ENCODE measurements around the gene PDXDC1.
"Not testable (repeated sequence)": the region's sequence is repeated elsewhere in the genome, so short reads cannot be mapped to it uniquely, and the experiment has no call there.

The PDXDC1 gene

DNA sequence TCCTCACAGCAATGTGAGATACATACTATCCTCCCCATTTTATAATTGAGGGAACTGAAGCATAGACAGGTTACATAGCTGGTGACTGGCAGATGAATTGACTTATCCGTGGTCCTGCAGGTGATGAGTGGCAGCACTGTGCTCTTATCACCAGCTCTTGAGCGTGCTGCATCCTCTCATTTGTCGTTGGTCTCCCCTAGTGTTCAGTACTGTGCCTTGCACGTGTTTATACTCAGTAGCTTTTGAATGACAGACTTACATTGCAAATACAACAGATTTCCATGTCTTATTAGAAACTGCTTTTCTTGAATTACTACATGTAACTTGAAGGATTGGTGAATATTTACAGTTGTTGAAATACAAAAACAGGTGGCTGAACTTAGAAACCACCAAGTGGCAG, 47.4 kb downstream of the PDXDC1 start:
- peaks cover 60% of the 10 kb centered on the region for H3K36me3 ChIP-seq (ENCODE audit: low read depth)
- DNase-seq (ENCODE audit: low spot score); H3K9me3 ChIP-seq (ENCODE audit: severe bottlenecking); H3K27ac ChIP-seq (ENCODE audit: poor library complexity, severe bottlenecking); H3K4me1 ChIP-seq (ENCODE audit: insufficient read depth, poor library complexity, severe bottlenecking); H3K27me3 ChIP-seq (ENCODE audit: insufficient read depth, poor library complexity, severe bottlenecking); H3K4me3 ChIP-seq (ENCODE audit: severe bottlenecking): not testable (repeated sequence)
- TF ChIP-seq, protein P1, sequence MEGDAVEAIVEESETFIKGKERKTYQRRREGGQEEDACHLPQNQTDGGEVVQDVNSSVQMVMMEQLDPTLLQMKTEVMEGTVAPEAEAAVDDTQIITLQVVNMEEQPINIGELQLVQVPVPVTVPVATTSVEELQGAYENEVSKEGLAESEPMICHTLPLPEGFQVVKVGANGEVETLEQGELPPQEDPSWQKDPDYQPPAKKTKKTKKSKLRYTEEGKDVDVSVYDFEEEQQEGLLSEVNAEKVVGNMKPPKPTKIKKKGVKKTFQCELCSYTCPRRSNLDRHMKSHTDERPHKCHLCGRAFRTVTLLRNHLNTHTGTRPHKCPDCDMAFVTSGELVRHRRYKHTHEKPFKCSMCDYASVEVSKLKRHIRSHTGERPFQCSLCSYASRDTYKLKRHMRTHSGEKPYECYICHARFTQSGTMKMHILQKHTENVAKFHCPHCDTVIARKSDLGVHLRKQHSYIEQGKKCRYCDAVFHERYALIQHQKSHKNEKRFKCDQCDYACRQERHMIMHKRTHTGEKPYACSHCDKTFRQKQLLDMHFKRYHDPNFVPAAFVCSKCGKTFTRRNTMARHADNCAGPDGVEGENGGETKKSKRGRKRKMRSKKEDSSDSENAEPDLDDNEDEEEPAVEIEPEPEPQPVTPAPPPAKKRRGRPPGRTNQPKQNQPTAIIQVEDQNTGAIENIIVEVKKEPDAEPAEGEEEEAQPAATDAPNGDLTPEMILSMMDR (IDR thresholded peaks at IDR 0.05; ENCODE audit: poor library complexity, severe bottlenecking) = peak; percentile 52
- peak; percentile 84 for ATAC-seq (ENCODE audit: low read depth)

DNA sequence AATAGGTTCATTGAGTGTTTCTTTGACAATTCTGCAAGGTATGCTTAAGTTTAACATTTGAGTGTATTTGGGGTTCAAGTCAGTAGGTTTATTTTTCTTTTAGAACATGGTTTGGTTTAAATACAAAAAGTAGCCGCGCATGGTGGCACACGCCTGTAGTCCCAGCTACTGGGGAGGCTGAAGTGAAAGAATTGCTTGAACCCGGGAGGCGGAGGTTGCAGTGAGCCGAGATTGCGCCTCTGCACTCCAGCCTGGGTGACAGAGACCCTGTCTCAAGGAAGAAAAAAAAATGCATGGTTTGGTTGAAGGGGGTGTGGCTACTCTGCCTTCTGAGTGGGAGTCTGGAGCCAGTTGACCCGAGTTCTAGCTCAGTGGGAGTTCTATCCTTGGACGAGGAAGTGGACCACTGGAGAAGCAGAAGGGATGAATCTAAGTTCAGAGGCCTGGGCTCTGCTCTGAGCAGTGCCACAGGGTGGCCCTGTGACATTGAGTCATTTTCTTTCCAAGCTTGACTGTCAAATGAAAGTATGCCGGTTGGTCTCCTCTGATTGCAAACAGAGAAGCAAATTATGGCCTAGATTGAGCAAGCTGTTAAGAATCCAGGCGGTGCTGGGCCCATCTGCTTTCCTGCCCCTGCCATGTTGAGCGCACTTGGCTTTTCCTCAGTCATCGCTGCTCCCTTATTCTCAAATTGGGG, 48.7 kb downstream of the PDXDC1 start:
- H3K27me3 ChIP-seq (ENCODE audit: insufficient read depth, poor library complexity, severe bottlenecking); H3K27ac ChIP-seq (ENCODE audit: poor library complexity, severe bottlenecking); H3K4me3 ChIP-seq (ENCODE audit: severe bottlenecking); DNase-seq (ENCODE audit: low spot score); ATAC-seq (ENCODE audit: low read depth); H3K9me3 ChIP-seq (ENCODE audit: severe bottlenecking): not testable (repeated sequence)
- Histone ChIP-seq H3K36me3 (ENCODE audit: low read depth) (peaks cover 57% of the 10 kb centered on the region), H3K4me1 (ENCODE audit: insufficient read depth, poor library complexity, severe bottlenecking) (peaks cover 11% of the 10 kb centered on the region)

DNA sequence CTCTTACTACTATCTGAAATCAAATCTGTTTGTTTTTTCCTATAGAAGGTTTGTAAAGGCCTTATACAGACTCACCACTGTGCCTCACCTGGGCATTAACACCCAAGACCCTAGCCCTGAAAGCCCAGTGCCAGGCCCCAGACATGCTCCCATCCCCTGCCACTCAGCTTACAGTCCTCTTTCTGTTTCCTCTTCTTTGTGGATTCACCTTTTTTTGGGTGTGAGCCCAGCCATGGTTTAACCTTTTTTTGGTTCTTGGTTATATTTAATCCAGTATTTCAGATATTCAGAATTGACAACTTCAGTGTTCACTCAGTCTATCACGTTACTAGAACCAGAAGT, 50.0 kb downstream of the PDXDC1 start:
- Histone ChIP-seq H3K27ac (ENCODE audit: poor library complexity, severe bottlenecking) (peak overlapping the region; percentile 28), H3K36me3 (ENCODE audit: low read depth) (peaks cover 51% of the 10 kb centered on the region), H3K4me1 (ENCODE audit: insufficient read depth, poor library complexity, severe bottlenecking) (peaks cover 13% of the 10 kb centered on the region)
- not testable (repeated sequence) for ATAC-seq (ENCODE audit: low read depth); H3K9me3 ChIP-seq (ENCODE audit: severe bottlenecking); DNase-seq (ENCODE audit: low spot score); H3K4me3 ChIP-seq (ENCODE audit: severe bottlenecking); H3K27me3 ChIP-seq (ENCODE audit: insufficient read depth, poor library complexity, severe bottlenecking)

GRCh38 chr16:15025234-15025951, 50.6 kb downstream of the PDXDC1 start:
- peaks cover 50% of the 10 kb centered on the region for H3K36me3 ChIP-seq (ENCODE audit: low read depth)
- H3K27ac ChIP-seq (ENCODE audit: poor library complexity, severe bottlenecking) = peak overlapping the region; percentile 28
- peaks cover 13% of the 10 kb centered on the region for H3K4me1 ChIP-seq (ENCODE audit: insufficient read depth, poor library complexity, severe bottlenecking)
- ATAC-seq (ENCODE audit: low read depth) = peak; percentile 59
- H3K27me3 ChIP-seq (ENCODE audit: insufficient read depth, poor library complexity, severe bottlenecking); DNase-seq (ENCODE audit: low spot score); H3K9me3 ChIP-seq (ENCODE audit: severe bottlenecking); H3K4me3 ChIP-seq (ENCODE audit: severe bottlenecking): not testable (repeated sequence)

DNA sequence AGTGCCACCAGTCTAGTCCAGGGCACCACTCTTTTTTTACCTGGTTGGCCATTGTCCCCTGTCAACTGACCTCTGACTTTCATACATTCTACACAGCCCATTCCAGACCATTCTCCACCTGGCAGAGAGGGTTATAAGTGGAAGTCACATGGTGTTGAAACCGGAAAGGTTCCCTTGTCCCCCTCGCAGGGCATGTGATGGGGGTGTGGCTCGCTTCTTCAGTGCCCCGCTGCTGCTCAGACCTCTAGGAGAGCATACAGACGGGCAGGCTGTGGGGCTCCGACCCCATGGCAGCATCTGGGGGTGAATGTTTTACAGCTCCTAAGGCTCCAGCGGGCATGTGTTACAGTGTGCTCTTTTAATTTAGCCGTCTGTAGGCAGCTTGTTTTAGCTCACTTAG, 52.2 kb downstream of the PDXDC1 start:
- Histone ChIP-seq H3K36me3 (ENCODE audit: low read depth) (peaks cover 46% of the 10 kb centered on the region), H3K4me1 (ENCODE audit: insufficient read depth, poor library complexity, severe bottlenecking) (peaks cover 13% of the 10 kb centered on the region)
- not testable (repeated sequence) for H3K27ac ChIP-seq (ENCODE audit: poor library complexity, severe bottlenecking); H3K4me3 ChIP-seq (ENCODE audit: severe bottlenecking); DNase-seq (ENCODE audit: low spot score); ATAC-seq (ENCODE audit: low read depth); H3K27me3 ChIP-seq (ENCODE audit: insufficient read depth, poor library complexity, severe bottlenecking); H3K9me3 ChIP-seq (ENCODE audit: severe bottlenecking)

- H3K27me3 ChIP-seq (ENCODE audit: insufficient read depth, poor library complexity, severe bottlenecking); ATAC-seq (ENCODE audit: low read depth); H3K4me3 ChIP-seq (ENCODE audit: severe bottlenecking); DNase-seq (ENCODE audit: low spot score); H3K9me3 ChIP-seq (ENCODE audit: severe bottlenecking): not testable (repeated sequence)
- peaks cover 47% of the 10 kb centered on the region for H3K36me3 ChIP-seq (ENCODE audit: low read depth)
- H3K27ac ChIP-seq (ENCODE audit: poor library complexity, severe bottlenecking) = peak overlapping the region; percentile 2
- H3K4me1 ChIP-seq (ENCODE audit: insufficient read depth, poor library complexity, severe bottlenecking) = peaks cover 13% of the 10 kb centered on the region
These were observed 52.9 kb downstream of the PDXDC1 start for GRCh38 chr16:15027503-15028344.

DNA sequence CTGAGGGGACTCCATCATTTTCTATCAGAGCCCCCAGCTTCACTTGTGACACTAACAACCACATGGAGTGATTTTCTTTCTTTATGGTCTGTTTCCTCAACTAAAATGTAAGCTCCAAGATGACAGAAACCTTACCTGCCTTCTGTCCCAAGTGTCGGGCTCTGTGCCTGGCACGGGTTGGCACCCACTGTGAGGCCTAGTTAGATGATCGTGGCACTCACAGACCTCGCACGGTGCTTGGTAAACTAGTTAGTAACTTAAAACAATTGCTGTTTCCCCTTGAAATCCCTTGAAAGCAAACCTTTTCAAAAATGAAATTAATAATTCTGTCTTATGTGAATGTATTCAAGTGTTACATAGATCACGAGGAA, 53.5 kb downstream of the PDXDC1 start:
- H3K36me3 ChIP-seq (ENCODE audit: low read depth) = peaks cover 47% of the 10 kb centered on the region

DNA sequence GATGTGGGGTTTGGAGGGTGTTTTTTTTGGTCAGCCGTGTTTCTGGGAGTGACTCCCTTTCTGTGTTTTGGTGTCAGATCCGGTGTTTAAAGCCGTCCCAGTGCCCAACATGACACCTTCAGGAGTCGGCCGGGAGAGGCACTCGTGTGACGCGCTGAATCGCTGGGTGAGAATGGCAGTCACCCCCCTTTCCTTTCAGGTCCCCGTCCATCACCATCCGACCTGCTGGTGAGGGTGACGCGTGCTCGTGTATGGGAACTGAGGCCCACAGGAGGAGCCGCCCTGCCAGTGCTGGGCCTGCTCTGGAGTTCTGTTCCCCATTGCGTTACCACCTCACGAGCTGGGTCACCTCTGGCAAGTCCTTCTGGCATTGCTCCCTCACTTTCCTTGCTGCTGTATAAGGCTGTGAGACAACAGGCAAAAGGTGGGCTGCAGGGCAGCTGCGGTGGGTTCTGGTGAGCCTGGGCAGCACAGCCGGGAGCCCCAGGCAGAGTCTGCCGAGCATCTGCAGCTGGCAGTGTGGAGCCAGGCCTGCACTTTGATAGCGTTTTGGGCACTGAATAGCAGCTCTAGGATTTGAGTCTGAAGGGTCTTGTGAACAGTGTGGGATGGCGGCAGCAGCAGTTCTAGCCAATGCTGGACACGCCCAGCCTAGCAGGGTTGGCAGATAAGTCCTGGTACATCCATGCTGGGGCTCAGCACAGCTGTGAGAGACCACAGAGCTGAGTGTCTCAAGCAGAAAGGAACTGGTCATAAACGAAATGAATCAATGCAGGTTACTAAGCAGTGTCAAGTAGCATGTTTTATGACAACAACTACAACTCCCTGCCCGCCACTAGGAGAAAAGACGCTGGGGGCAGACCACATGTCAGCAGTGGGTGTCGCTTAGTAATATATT, 54.2 kb downstream of the PDXDC1 start:
- Histone ChIP-seq H3K36me3 (ENCODE audit: low read depth) (peaks cover 54% of the 10 kb centered on the region), H3K4me1 (ENCODE audit: insufficient read depth, poor library complexity, severe bottlenecking) (peaks cover 13% of the 10 kb centered on the region), H3K27ac (ENCODE audit: poor library complexity, severe bottlenecking) (peak overlapping the region; percentile 2)
- peak; percentile 40 for ATAC-seq (ENCODE audit: low read depth)
- H3K27me3 ChIP-seq (ENCODE audit: insufficient read depth, poor library complexity, severe bottlenecking); H3K9me3 ChIP-seq (ENCODE audit: severe bottlenecking); H3K4me3 ChIP-seq (ENCODE audit: severe bottlenecking); DNase-seq (ENCODE audit: low spot score): not testable (repeated sequence)

More for the DNA sequence above, 53.5 kb downstream of the PDXDC1 start:
- H3K27me3 ChIP-seq (ENCODE audit: insufficient read depth, poor library complexity, severe bottlenecking); DNase-seq (ENCODE audit: low spot score); H3K9me3 ChIP-seq (ENCODE audit: severe bottlenecking); H3K4me3 ChIP-seq (ENCODE audit: severe bottlenecking); ATAC-seq (ENCODE audit: low read depth): not testable (repeated sequence)
- Histone ChIP-seq H3K4me1 (ENCODE audit: insufficient read depth, poor library complexity, severe bottlenecking) (peaks cover 13% of the 10 kb centered on the region), H3K27ac (ENCODE audit: poor library complexity, severe bottlenecking) (peak overlapping the region; percentile 2)

GRCh38 chr16:15029749-15030148, 54.9 kb downstream of the PDXDC1 start:
- H3K9me3 ChIP-seq (ENCODE audit: severe bottlenecking); DNase-seq (ENCODE audit: low spot score); H3K27me3 ChIP-seq (ENCODE audit: insufficient read depth, poor library complexity, severe bottlenecking); ATAC-seq (ENCODE audit: low read depth); H3K27ac ChIP-seq (ENCODE audit: poor library complexity, severe bottlenecking); H3K4me3 ChIP-seq (ENCODE audit: severe bottlenecking): not testable (repeated sequence)
- H3K4me1 ChIP-seq (ENCODE audit: insufficient read depth, poor library complexity, severe bottlenecking) = peaks cover 13% of the 10 kb centered on the region
- peaks cover 57% of the 10 kb centered on the region for H3K36me3 ChIP-seq (ENCODE audit: low read depth)

Measured in RWPE2 (cell line).